ENCODE measurements around the gene OR10T2.

DNA sequence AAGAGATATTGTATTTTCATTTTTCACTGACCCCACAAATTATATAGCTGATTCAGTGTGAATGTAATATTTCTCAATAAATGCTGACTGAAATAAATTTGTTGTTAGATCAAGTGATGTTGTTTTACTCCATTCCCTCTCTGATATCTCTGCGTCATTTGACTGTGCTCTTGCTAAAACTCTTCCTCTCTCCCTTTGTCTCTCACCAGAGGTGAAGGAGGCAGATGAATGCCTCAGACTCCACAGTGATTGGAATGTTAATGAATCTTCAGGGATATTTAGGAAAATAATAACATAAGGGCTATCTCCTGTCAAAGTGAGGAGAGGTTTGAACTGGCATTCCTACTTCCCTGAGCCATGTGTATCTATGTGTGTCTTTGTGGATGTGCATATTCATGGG is 41.8 kb downstream of the OR10T2 start:
- TF ChIP-seq POLR2A (IDR thresholded peaks at IDR 0.05) = no peak
- TF ChIP-seq, protein P1, sequence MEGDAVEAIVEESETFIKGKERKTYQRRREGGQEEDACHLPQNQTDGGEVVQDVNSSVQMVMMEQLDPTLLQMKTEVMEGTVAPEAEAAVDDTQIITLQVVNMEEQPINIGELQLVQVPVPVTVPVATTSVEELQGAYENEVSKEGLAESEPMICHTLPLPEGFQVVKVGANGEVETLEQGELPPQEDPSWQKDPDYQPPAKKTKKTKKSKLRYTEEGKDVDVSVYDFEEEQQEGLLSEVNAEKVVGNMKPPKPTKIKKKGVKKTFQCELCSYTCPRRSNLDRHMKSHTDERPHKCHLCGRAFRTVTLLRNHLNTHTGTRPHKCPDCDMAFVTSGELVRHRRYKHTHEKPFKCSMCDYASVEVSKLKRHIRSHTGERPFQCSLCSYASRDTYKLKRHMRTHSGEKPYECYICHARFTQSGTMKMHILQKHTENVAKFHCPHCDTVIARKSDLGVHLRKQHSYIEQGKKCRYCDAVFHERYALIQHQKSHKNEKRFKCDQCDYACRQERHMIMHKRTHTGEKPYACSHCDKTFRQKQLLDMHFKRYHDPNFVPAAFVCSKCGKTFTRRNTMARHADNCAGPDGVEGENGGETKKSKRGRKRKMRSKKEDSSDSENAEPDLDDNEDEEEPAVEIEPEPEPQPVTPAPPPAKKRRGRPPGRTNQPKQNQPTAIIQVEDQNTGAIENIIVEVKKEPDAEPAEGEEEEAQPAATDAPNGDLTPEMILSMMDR (IDR thresholded peaks at IDR 0.05) = no peak
